ENCODE measurements around the gene OR5AP2. TPM values are rescaled to one million over a fixed set of nuclear protein-coding genes. Genes with fewer than 3 reads are reported as not detected.
"Not testable (repeated sequence)": the region's sequence is repeated elsewhere in the genome, so short reads cannot be mapped to it uniquely, and the experiment has no call there.

OR5AP2 gene
- not detected in 2 replicates for total RNA-seq

DNA sequence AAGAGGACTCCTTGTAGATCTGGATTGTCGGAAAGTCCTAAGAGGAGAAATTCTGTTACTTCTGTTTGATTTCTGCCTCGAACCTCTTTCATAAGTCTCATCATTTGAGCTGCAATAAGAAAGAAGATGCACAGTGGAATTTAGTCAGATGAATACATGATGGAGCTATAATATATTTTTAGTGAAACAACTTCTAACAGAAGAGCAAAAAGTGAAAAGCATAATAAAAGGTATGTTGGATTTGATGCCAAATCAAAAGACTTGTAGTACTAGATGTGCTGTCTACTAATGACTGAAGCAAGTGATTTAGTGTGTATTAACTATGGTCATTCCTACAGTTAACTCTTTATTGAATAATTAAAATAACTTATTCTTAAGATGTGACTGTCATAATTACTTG, at the start of gene OR5AP2:
OR5AP2 (minus strand) TSS at position 101 of the 400 bp plus-strand sequence; CDS start at position 101, 0 bp downstream.
- no peak for DNase-seq (ENCODE audit: low read depth)

DNA sequence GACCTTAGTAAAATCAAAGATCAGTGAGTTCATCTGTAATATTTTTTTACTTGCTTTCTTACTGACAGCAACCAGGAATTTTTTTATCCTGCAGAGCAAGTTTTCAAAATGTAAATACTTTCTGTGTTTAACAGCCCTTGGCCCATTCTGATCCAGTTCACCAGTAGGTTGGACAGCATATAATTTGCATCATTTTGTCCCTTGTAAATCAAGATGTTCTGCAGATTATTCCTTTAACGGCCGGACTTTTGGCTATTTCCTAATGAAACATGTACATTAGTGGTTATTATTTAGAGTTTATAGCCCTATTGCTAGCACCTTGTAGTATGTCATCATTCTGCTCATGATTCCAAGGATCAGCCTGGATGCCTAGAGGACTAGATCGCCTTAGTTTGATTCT, 48.9 kb upstream of the OR5AP2 start:
- not testable (repeated sequence) for DNase-seq (ENCODE audit: low read depth)

DNA sequence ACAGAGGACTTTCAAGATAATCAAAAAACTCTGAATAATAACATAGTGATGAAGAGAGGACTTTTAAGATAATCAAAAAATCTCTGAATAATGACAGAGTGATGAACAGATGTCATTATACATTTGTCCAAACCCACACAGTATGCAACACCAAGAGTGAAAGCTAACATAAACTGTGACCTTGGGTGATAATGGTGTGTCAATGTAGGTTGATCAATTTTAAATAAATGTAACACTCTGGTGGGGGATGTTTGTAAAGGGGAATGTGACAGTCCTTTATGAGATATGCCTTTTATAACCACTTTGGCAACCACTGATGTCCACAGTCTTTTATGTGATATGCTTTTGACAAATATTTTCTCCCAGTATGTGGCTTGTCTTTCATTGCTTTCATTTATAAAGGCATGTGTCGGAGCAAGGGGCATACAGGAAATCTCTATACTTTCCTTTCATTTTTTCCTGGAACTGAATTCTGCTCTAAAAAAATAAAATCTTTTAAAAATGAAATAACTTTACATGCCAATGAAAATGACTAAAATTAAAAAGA, 46.4 kb upstream of the OR5AP2 start:
- DNase-seq (ENCODE audit: low read depth) = no peak

DNA sequence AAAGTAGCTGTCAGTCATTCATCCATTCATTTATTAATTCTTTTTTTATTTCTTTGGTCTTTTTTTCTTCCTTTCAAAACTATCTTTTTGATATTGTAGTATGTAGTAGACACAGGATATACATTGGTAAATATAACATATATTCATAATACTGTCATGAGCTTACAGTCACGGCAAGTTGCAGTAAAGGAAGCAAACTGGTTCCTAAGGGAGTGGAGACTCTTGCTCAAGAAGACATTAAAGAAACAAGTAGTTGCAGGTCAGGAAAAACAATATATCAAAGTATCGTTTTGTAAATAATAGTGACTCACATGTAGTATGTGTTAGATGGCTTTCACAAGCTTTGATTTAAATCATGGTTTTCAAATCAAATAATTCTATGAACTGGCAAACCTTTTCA, 28.7 kb upstream of the OR5AP2 start:
- no peak for DNase-seq (ENCODE audit: low read depth)

DNA sequence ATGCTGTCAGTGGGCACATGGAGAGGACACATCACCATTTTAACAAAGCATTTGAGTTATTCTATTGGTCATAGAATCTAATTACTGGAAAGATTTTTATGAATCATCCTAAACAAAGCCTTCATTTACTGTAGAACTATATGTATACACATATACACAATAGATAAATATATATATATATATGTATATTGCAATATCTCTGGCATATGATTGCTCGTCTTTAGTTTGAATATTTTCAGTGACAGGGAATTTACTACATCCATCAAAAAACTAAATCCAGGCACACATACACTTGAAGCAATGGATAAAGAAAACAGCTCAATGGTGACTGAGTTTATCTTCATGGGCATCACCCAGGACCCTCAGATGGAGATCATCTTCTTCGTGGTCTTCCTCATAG, 21.1 kb upstream of the OR5AP2 start, which contains the start of gene OR5AR1:
OR5AR1 (plus strand) TSS at position 301 of the 400 bp plus-strand sequence; CDS start at position 301, 0 bp downstream.
- no peak for DNase-seq (ENCODE audit: low read depth)

DNA sequence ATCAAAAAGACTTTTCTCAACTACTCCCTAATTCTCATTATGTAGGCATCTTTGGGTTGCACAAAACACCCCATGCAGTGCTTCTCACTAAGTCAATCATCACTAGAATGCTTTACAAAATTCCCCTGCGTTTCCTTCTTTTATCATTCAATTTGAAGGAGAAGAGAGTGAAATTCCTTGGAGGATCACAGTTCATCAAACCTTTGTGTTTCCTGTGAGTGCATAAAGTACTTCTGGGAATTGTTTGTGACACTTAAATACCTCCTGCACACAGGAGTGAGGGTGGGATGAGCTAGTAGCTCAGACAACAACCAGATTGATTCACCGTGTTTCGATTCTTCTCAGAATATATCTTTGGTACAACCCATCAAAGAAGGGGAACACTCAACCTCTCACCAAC, 17.5 kb upstream of the OR5AP2 start:
- DNase-seq (ENCODE audit: low read depth) = no peak

DNA sequence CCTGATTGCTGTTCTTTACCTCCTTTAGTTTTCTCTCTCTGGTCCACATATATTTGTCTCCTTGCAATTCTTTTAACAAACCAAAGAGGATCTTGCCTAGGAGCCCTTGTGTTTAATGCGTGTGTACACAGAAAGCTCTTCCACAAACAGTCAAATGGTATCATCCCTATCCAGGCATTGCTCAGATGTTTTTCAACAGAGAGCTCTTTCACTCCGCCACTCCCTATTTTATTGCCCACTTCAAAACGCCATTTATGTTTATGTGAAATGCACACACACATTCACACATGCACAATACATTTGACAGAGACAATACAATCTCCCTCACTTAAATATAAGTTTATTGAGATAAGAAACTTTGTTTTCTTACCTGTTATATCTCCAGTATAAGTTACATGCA, 4.7 kb downstream of the OR5AP2 start:
- no peak for DNase-seq (ENCODE audit: low read depth)

DNA sequence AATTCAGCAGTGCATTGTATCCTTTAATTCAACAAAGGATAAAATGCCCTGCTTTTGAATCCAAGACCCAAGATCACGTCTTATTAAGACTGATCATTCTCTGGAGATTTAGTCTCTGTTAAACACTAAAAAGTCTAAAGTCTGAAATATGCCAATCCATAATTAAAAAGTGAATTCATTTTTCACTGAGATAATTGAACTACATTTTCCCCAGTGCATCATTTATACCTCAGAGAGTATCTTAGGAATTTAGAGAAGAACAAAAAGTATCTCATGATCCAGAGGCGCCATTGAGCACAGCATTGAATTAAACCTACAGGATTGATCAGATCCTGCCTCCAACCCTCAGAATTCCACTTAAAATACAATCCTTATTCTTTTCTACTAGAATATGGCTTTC, 5.4 kb downstream of the OR5AP2 start:
- DNase-seq (ENCODE audit: low read depth) = no peak

DNA sequence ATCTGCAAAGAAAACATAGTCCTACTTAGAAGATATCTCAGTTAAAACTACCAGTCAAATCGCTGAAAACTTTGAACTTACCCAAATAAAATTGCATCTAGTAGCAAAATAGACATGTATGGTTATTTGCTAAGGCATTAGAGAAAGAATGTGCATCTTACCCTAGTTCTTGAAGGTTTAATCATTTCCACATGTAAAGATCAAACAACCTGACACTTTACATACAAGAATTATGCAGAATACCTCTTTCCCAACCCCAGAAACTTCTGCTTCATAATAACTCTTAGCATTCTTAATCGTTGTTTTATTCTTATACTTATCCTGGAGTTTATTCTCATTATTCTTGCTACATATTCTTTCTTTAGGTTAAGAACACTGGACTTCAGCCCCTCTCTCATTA, 9.9 kb downstream of the OR5AP2 start:
- no peak for DNase-seq (ENCODE audit: low read depth)

DNA sequence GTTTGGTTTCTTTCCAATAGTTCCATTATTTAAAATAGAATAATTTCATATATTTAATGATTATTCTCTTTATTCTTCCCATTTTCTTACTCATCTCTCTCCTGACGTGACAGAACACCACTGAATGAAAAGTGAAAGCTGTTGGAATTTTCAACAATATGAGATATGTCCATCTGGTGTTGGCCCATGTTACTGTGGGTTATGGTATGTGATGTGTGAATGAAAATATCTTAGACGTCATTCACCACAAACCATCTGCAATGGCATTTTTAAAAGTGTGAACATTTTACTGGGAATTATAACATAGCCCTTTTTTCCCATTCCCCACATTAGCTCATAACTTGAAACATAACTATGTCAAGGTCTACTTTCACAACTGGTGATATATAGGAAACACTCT, 16.3 kb downstream of the OR5AP2 start:
- DNase-seq (ENCODE audit: low read depth) = no peak

DNA sequence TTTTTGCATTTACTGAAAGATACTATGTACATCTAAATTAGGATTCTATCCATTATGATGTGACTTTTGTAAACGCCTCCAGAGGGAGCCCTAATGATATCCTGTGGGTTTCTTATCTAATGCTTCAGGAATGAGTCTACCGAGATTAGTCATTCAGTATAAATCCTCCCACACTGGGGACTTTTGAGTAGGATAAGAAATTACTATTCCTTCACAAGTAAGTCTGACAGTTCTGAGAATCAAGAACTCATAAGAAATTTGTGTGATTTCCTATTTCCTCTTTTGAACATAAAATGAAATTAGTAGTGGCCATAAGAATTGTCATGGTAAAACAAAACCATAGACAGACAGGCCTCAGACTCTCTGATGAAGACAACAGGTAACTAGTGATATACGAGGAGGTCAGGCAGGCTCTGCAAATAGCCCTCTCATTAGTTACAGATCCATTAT, 17.6 kb downstream of the OR5AP2 start:
- peak; percentile 69 for DNase-seq (ENCODE audit: low read depth)

DNA sequence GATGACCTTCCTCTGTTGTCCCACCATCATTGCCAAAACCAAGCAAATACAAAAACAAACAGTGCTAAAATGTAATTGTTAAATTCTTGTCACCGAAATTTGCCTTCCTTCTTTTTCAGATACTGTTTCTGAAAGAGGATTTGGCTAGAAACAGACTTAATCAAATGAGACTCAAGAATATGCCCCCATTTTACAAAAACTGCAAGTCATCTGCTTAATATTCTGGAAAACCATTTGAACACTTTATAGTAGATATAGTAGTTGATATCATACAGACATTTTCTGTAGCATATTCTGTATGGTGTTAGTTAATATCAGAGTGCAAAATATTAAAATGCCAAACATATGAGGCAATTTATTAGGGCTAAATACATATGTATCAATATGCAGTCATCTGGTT, 31.1 kb downstream of the OR5AP2 start:
- no peak for DNase-seq (ENCODE audit: low read depth)

DNA sequence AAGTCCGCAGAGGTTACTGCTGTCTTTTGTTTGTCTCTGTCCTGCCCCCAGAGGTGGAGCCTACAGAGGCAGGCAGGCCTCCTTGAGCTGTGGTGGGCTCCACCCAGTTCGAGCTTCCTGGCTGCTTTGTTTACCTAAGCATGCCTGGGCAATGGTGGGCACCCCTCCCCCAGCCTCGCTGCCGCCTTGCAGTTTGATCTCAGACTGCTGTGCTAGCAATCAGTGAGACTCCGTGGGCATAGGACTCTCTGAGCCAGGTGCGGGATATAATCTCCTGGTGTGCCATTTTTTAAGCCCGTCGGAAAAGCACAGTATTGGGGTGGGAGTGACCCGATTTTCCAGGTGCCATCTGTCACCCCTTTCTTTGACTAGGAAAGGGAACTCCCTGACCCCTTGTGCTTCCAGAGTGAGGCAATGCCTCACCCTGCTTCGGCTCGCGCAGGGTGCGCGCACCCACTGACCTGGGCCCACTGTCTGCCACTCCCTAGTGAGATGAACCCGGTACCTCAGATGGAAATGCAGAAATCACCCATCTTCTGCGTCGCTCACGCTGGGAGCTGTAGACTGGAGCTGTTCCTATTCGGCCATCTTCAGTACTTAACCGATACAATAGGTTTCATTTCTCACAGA, 50.0 kb downstream of the OR5AP2 start:
- not testable (repeated sequence) for DNase-seq (ENCODE audit: low read depth)

Other genes with a start within 250 kb of the OR5AP2 start
- gene OR5AL1, start 229.7 kb downstream of the OR5AP2 start, total RNA-seq = not detected in 2 replicates
- not detected in 2 replicates for gene OR5M3, start 169.1 kb downstream of the OR5AP2 start, total RNA-seq
- gene OR5M8, start 151.1 kb downstream of the OR5AP2 start, total RNA-seq = not detected in 2 replicates
- gene OR5M11, start 99.2 kb downstream of the OR5AP2 start, total RNA-seq = not detected in 2 replicates
- not detected in 2 replicates for gene OR5M10, start 64.7 kb downstream of the OR5AP2 start, total RNA-seq
- not detected in 2 replicates for gene OR5M1, start 27.6 kb downstream of the OR5AP2 start, total RNA-seq
- gene OR5AR1, start 21.2 kb upstream of the OR5AP2 start, total RNA-seq = not detected in 2 replicates
- not detected in 2 replicates for gene OR9G1, start 56.7 kb upstream of the OR5AP2 start, total RNA-seq
- gene OR9G4, start 106.3 kb upstream of the OR5AP2 start, total RNA-seq = not detected in 2 replicates

Measured in renal cortical epithelial cell (primary cell).